GM18907 (cell line): ENCODE measurements around the gene PABPC3.

Experiments
- ATAC-seq: cut with Tn5 transposase; IDR thresholded peaks from one replicate; pipeline ENCODE4 v1.9.1; 2021; ENCODE audit warnings: mild to moderate bottlenecking, moderate library complexity; ENCODE audit not compliant: unreplicated experiment

Gene PABPC3

DNA sequence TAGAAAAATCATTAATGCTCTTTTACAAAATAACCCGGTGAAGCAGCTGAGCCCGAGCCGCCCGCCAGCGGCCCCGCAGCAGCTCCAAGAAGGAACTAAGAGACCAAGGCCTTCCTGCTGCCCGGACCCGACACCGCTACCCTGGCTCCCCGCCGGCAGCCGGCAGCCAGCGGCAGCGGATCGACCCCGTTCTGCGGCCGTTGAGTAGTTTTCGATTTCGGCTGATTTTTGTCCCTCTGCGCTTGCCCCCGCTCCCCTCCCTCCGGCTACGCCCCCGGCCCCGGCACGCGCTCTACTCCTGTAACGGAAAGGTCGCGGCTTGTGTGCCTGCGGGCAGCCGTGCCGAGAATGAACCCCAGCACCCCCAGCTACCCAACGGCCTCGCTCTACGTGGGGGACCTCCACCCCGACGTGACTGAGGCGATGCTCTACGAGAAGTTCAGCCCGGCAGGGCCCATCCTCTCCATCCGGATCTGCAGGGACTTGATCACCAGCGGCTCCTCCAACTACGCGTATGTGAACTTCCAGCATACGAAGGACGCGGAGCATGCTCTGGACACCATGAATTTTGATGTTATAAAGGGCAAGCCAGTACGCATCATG is at the start of gene PABPC3:
PABPC3 (plus strand) TSS at position 286 of the 603 bp plus-strand sequence; CDS start at position 349, 63 bp downstream.
- no peak for ATAC-seq

DNA sequence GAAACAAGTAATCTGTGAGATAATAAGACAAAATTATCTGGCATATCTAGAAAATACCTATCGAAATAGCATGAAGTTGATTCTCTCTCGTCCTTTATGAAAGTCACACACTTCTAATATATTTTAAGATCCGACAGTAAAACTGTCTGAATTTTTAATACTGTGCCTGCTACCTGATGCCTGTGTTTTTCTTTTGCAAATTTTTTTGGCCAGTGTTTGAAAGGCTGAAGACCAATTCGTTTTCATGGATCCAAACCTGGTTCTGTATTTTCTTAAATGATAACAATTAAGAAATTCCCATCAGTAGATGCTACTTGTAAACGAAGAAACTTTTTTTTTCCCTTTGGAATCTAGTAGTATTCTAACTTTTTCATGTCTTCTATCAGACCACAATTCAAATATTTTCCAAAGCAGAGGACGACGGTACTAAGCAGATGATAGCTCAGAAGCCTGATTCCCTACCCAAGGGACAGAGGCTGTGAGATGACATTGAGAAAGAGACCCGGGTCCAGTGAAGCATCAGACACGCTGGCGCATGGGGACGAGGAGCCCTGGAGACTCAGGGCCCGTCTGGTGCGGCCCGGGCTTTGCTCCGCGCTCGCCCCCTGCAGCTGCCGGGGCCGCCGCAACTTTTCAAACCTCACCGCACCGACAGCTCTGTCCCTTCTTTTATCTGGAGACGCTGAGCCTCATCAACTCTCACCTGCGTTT is 49.5 kb upstream of the PABPC3 start:
- no peak for ATAC-seq

DNA sequence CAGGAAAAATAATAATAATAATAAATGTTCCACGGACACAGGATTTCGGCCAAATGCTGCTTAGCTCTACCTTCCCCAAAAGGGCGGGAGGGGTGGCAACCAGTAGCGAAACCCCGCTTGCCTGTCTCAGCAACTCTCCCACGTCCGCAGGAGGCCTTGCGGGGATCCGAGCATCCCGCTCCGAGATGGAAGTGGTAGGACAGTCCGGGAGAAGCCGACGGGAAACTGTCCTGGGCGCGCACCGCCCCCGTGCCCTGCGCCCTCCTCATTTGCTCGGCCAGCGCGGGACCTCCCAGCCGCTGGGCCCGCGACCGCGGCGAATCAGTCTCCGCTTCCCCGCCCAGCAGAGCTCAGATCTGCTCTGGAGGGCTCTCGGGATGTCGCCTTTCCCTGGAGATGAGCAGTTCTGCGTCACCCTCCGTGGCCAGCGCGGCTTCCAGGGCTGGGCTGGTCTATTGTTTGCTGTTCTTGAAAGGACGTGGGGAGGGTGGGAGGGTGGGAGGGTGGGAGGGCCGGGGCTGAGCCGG is 48.9 kb upstream of the PABPC3 start:
- ATAC-seq, result no peak

- ATAC-seq, result no peak
These were observed 44.9 kb upstream of the PABPC3 start for GRCh38 chr13:25051065-25051464.

DNA sequence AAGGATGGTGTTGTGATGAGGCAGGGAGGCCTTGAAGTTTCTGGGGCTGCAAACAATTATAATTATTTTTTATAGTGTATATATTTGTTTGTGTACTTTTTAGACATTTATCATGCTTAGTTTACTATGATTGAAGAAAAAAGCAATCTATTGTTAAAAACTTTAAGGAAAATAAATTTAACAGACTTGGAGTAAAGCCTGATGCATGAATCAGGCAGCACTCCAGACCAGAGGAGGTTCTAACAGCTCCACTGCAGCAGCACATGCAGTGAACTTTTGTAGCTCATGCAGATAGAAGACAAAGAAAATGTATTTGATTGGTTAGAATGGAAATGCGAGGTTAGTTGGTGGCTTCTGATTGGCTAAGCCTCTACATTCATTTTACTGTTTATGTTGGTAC is 36.8 kb upstream of the PABPC3 start:
- ATAC-seq, result no peak

DNA sequence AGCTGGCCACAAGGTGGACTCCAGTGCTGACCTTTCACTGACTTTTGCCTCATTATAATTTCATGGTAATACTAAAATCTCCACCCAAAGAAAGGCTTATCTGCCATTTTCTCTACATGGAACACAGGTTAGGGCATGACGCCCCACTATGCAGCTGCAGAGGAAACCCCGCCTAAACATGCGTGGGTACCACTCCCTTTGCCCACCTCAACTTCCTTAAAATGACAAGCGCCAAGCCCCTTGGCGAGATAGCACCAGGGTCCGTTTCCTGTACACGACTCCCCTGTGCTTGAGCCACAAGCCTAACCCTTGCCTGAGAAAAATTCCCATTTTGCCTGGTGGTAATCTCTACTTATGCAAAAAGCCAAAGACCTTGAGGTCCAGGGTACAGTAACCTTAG is 36.0 kb upstream of the PABPC3 start:
- ATAC-seq, result no peak

- ATAC-seq, result no peak
These were observed 33.5 kb upstream of the PABPC3 start for GRCh38 chr13:25062479-25062878.

DNA sequence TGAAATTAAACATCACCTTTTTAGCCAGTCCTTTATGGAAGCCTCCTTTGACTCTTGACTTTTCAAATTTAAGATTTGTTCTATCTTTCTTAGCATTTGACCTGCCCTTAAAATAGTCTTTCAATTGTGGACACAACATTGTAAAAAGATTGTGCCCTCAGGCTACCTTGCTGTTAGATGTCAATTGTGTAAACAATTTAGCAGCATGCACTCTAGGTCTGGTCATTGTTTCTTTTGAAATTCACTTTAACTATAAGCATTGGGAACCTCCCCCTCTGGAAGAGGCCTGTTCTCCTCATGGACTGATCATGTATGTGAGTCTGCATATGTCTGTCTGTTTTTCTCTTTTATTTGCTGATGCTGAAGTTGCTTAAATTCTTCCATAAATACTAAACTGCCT is 31.5 kb upstream of the PABPC3 start:
- ATAC-seq, result no peak

- ATAC-seq, result no peak
These were observed 29.8 kb upstream of the PABPC3 start for GRCh38 chr13:25065974-25066770.

DNA sequence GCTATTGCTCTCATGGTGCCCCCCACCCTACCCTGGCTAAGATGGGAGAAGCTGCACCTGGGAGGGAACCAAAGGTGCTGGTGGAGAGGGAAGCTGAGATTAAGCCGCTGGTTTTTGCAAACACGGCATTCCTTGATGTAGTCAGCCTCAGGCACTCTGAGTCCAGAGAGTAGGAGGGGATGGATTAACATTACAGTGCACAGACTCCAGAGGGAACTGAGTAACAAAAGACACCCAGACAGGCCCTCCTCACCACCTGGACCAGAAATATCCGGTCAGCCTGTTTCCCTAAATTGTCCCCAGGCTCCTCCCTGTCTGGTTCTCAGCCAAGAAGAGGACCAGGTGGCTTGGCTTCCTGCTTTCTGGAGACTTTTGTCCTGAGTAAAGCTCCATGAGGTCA is 28.9 kb upstream of the PABPC3 start:
- ATAC-seq, result no peak

DNA sequence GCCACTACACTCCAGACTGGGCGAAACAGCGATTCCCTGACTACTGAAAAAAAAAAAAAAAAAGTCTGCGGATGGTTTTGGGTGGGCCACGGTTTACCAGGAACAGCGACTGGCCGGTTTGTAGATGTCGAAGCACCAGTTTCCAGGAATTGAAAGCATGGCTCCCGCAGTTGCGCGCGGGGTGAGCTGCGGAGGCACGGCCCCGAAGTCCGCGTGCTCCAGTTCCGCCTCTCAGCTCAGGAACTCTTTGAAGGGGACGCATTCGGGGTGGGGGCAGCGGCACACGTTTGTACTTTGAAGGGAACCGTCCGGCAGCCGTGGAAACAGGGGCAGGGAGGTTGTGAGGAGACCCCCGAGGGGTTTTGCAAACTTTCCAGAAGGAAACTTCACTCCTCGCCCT is 27.1 kb upstream of the PABPC3 start:
- no peak for ATAC-seq

GRCh38 chr13:25069236-25069635 is 26.7 kb upstream of the PABPC3 start:
- ATAC-seq, result no peak

DNA sequence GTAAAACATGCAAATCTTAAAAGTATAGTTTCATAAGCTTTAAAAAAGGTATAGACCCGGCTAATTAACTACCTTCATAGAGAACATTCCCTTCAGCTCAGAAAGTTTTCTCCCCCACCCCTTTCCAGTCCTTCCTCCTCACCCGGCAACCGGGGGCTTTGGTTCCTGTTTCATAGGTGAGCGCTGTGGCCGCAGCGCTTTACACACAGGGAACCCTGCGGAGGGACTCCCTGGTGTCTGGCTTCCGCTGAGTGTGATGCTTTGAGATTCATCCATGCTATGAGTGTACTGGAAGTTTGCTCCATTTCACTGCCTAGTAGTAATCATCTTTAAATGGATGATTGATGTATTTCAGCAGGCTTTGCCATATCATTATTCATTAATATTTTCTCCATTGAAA is 26.0 kb upstream of the PABPC3 start:
- no peak for ATAC-seq

GRCh38 chr13:25080773-25081172 is 15.2 kb upstream of the PABPC3 start:
- no peak for ATAC-seq

GRCh38 chr13:25084096-25084495 is 11.8 kb upstream of the PABPC3 start:
- no peak for ATAC-seq

DNA sequence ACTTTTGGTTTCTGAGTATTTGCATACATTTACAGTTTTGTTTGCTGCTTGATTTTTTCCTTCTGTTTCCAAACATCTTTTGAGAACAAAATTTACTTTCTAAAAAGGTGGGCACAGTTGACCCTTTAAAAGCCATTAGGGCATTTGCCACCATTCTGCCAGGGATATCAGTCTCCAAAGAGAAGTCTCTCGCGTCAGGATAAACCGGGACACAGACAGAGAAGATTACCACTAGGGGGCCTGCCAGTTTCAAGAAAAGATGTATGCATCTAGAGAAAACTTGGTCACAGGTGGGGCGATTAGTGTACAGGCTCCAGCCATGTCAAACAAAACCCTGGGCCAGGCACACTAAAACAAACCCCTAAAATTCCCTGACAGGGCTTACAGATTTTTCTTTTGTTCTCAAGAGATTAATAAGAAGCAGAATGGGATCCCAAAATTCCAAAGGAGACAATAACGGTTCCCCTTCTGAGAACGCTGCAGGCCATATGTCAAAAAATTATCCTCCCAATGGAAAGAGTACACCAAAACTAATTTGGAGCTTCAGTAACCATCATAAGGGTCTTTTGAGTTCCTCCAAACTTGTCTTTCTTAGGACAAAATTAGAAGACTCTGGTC is 10.7 kb upstream of the PABPC3 start:
- ATAC-seq, result no peak

- no peak for ATAC-seq
These were observed 7.2 kb upstream of the PABPC3 start for GRCh38 chr13:25088562-25089221.

- ATAC-seq, result no peak
These were observed 1.5 kb downstream of the PABPC3 start for GRCh38 chr13:25097426-25097825.

DNA sequence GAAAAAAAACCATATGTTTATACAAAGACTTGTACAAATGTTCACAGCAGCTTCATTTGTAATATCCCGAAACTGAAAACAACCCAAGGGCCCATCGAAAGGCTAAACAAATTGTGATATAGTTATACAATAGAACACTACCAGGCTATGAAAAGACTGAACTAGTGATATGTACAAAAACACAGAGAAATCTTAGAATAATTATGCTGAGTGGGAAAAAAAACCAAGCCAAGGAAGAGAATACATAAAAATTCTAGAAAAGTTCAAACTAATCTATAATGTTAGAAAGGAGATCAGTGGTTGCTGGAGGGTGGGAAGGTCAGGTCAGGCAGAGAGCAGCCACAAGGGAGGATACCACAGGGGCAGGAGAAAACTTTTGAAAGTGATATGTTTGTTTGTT is 7.8 kb downstream of the PABPC3 start:
- no peak for ATAC-seq

DNA sequence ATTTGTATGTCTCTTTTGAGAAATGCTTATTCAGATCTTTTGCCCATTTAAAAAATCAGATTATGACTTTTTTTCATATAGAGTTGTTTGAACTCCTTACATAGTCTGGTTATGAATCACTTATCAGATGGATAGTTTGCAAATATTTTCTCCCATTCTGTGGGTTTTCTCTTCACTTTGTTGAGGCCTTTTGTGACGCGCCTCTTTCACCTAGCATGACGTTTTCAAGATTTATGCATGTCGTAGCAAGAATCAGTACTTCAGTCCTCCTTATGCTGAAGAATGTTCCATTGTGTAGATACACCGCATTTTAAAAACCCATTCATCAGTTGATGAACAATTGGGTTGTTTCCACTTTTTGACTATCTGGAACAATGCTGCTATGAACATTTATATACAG is 13.4 kb downstream of the PABPC3 start:
- ATAC-seq, result no peak
